Endodermal cell (in vitro differentiated cells): ENCODE results near the gene PER1. TPM values are rescaled to one million over a fixed set of nuclear protein-coding genes. Genes with fewer than 3 reads are reported as not detected.

Source experiments
- DNase-seq: peaks from one replicate; pipeline ENCODE4 v3.0.0-alpha.2; 2017
- H3K27ac ChIP-seq: 2 replicates; pipeline ENCODE4 v1.5.1; 2013; ENCODE audit warnings: mild to moderate bottlenecking, low read depth, low read length, moderate library complexity
- H3K27me3 ChIP-seq: 2 replicates; pipeline ENCODE4 v1.6.1; 2013; ENCODE audit warnings: mild to moderate bottlenecking, low read length, moderate library complexity; ENCODE audit not compliant: insufficient read depth, control insufficient read depth, poor library complexity, severe bottlenecking
- H3K36me3 ChIP-seq: 2 replicates; pipeline ENCODE4 v1.7.0; 2013; ENCODE audit warnings: mild to moderate bottlenecking, low read length, moderate library complexity; ENCODE audit not compliant: control insufficient read depth, insufficient read depth
- H3K4me1 ChIP-seq: one replicate; pipeline ENCODE4 v1.7.0; 2013; ENCODE audit warnings: low read length; ENCODE audit not compliant: control insufficient read depth, insufficient read depth
- H3K4me3 ChIP-seq: 2 replicates; pipeline ENCODE4 v1.5.1; 2013; ENCODE audit warnings: mild to moderate bottlenecking, low read length, moderate library complexity
- H3K9ac ChIP-seq: 2 replicates; pipeline ENCODE4 v1.6.1; 2013; ENCODE audit warnings: mild to moderate bottlenecking, low read length, moderate library complexity; ENCODE audit not compliant: poor library complexity, severe bottlenecking; ENCODE audit errors: extremely low read depth
- H3K9me3 ChIP-seq: 2 replicates; pipeline ENCODE4 v1.6.1; 2013; ENCODE audit warnings: mild to moderate bottlenecking, low read length, moderate library complexity; ENCODE audit not compliant: control insufficient read depth
- H3K27ac Mint-ChIP-seq: 2 replicates; pipeline ENCODE4 v1.8.0; 2020; ENCODE audit warnings: mixed read lengths
- H3K27me3 Mint-ChIP-seq: 2 replicates; pipeline ENCODE4 v1.8.0; 2021; ENCODE audit warnings: mild to moderate bottlenecking, mixed read lengths; ENCODE audit not compliant: insufficient read depth
- H3K36me3 Mint-ChIP-seq: 2 replicates; pipeline ENCODE4 v1.8.0; 2020; ENCODE audit warnings: low read depth, mixed read lengths
- H3K4me1 Mint-ChIP-seq: 2 replicates; pipeline ENCODE4 v1.8.0; 2020; ENCODE audit warnings: mixed read lengths
- H3K4me3 Mint-ChIP-seq: 2 replicates; pipeline ENCODE4 v1.8.0; 2020; ENCODE audit warnings: mild to moderate bottlenecking, moderate library complexity, mixed read lengths
- H3K9me3 Mint-ChIP-seq: 2 replicates; pipeline ENCODE4 v1.8.0; 2020; ENCODE audit warnings: mild to moderate bottlenecking, mixed read lengths
- WGBS, 2 experiments: methylation state at CpG; one replicate each; pipeline versions ENCODE4 v1.1.5 to v1.1.7; 2013; ENCODE audit warnings: missing lambda C conversion rate in 2 of 2, mixed read lengths in 1 of 2; ENCODE audit not compliant: insufficient coverage in 1 of 2, insufficient read length in 1 of 2; 5-methylcytosine and 5-hydroxymethylcytosine counted together
- total RNA-seq, 2 donors: library from RNA; stranded (reverse); fragmentation: NEBNext Ultra II Directional in 1 of 2; extraction: Animal tissue kit (Norgen Biotek cat#: 25700) in 1 of 2; gene quantifications; 2 replicates in 1 of 2; 3 replicates in 1 of 2; pipeline ENCODE4 v1.2.1, GENCODE V29; 2021
- TF ChIP-seq, protein P1 (sequence below): fragments of 200-600 bp; sonication (generic); conservative IDR thresholded peaks from 2 replicates; pipeline ENCODE4 v1.5.0; 2021; ENCODE audit warnings: antibody characterized with exemption, mild to moderate bottlenecking

PER1 gene
- total RNA-seq, 2 donors from 2014 or later: 38.3 to 53.7 TPM

DNA sequence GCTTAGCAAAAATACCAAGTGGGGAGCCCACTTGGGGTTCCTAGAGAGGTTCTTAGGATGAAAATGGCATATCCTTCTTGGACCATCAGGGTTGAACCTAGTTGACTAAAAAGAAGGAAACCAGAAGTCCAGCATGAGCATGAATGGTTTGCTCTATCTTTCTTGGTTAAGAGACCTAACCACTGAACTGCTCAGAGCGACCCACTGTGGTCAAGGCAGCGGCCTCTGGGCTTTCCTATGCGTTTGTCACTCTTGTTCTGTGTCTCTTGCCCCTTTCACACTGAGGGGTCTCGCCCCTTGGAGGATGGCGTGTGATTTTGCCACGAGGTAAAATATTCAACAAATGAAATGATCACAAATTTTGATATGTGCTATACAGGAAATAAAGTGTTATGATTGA is 38.3 kb upstream of the PER1 start:
- TF ChIP-seq, protein P1, sequence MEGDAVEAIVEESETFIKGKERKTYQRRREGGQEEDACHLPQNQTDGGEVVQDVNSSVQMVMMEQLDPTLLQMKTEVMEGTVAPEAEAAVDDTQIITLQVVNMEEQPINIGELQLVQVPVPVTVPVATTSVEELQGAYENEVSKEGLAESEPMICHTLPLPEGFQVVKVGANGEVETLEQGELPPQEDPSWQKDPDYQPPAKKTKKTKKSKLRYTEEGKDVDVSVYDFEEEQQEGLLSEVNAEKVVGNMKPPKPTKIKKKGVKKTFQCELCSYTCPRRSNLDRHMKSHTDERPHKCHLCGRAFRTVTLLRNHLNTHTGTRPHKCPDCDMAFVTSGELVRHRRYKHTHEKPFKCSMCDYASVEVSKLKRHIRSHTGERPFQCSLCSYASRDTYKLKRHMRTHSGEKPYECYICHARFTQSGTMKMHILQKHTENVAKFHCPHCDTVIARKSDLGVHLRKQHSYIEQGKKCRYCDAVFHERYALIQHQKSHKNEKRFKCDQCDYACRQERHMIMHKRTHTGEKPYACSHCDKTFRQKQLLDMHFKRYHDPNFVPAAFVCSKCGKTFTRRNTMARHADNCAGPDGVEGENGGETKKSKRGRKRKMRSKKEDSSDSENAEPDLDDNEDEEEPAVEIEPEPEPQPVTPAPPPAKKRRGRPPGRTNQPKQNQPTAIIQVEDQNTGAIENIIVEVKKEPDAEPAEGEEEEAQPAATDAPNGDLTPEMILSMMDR: no peak
- H3K4me3 Mint-ChIP-seq: no peak overlapping the region
- Histone ChIP-seq H3K27ac (no peak overlapping the region), H3K9ac (no peak overlapping the region), H3K4me3 (peak overlapping the region; percentile 94), H3K4me1 (peaks cover 14% of the 10 kb centered on the region), H3K27me3 (no peaks in the 10 kb centered on the region), H3K36me3 (no peaks in the 10 kb centered on the region), H3K9me3 (no peaks in the 10 kb centered on the region)
- no peaks in the 10 kb centered on the region for H3K9me3 Mint-ChIP-seq
- peaks cover 11% of the 10 kb centered on the region for H3K27me3 Mint-ChIP-seq
- H3K27ac Mint-ChIP-seq: peak overlapping the region; percentile 30
- H3K36me3 Mint-ChIP-seq: no peaks in the 10 kb centered on the region
- H3K4me1 Mint-ChIP-seq: peaks cover 8% of the 10 kb centered on the region
- DNase-seq: no peak
- WGBS, 2 experiments: 58 to 64% methylated on average over 6 of the region's 6 CpGs

DNA sequence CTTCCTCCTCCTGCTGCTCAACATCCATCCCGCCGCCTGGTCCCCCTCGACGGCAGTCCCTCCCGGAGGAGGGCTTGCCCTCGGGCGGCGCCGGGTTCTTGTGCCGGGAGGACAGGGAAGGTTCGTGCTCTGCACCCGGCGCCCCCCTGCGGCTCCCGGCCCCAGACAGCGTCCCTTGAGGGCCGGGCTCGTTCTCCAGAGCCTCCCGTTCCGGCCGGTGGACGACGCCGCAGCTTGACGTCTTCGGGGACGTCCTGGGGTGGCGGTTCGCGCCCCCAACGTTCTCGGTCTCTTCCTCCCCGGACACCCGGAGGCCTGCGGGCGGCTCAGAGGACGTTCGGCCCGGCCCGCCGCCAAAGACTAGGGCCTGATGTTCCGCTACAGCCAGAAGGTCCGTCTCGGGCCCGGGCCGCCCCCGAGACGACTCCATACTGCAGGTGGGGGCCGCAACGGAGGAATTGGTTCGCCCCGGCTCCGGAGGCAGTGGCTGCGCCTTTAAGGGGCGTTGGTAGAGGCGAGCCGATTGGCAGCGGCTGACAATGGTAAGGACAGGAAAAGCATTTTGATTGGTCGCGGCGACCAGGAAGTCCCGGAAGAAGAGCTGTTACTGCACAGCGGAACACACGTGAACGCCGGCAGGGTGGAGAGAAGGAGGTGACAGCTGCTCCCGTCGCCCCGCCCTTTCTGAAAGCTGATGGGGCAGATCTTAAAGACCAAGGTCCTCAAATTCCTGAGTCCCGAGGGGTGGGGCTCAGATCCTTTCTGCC is 37.7 kb upstream of the PER1 start, which contains the start of gene BORCS6:
BORCS6 (minus strand) TSS at position 470 of the 767 bp plus-strand sequence; CDS start at position 430, 40 bp downstream.
- Mint-ChIP-seq H3K4me1 (peaks cover 8% of the 10 kb centered on the region), H3K4me3 (no peak within 1 kb of the TSS), H3K36me3 (no peaks in the 10 kb centered on the region), H3K27me3 (peaks cover 11% of the 10 kb centered on the region), H3K27ac (peak within 1 kb of the TSS; percentile 39), H3K9me3 (no peaks in the 10 kb centered on the region)
- TF ChIP-seq, protein P1: no peak
- peaks cover 14% of the 10 kb centered on the region for H3K4me1 ChIP-seq
- H3K4me3 ChIP-seq: peak within 1 kb of the TSS; percentile 94
- peak; percentile 100 for DNase-seq
- no peaks in the 10 kb centered on the region for H3K36me3 ChIP-seq
- peak within 1 kb of the TSS; percentile 48 for H3K9ac ChIP-seq
- no peaks in the 10 kb centered on the region for H3K27me3 ChIP-seq
- H3K9me3 ChIP-seq: no peaks in the 10 kb centered on the region
- H3K27ac ChIP-seq: no peak within 1 kb of the TSS
- WGBS, 2 experiments: 0% methylated on average over 32 to 70 of the region's 70 CpGs

DNA sequence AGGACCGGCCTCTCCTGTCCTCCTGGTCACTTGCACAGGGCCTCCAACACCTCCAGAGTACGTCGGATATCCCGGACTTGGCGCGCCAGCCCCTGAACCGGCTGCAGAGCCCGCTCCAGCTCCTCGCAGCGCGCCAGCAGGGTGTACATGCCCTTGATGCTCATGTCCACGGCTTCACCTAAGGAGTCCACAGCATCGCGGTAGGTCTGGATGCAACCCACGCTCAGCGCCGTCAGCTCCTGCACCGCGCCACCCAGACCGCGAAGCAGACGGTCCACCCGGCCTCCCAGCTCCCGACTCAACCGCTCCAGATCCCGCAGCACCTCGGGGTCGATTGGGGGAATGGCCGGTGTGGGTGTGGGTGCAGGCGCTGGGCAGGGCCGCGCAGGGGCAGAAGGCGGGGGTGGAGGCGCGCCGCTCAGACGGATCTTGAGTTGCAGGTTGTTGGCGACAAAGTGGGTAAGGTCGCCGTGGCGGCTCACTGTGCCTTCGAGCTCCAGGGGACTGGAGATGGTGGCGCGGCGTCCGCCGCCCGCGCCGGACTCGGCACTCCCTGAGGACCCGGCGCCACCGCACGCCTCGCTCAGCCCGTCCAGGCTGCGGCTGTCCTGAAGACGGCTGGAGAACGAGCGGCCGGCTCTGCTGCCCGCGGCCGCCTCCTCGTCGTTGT is 37.0 kb upstream of the PER1 start:
- Mint-ChIP-seq H3K9me3 (no peaks in the 10 kb centered on the region), H3K27me3 (peaks cover 11% of the 10 kb centered on the region), H3K4me1 (peaks cover 8% of the 10 kb centered on the region), H3K4me3 (no peak overlapping the region), H3K27ac (no peak overlapping the region), H3K36me3 (no peaks in the 10 kb centered on the region)
- Histone ChIP-seq H3K36me3 (no peaks in the 10 kb centered on the region), H3K4me3 (peak overlapping the region; percentile 94), H3K9ac (peak overlapping the region; percentile 48), H3K9me3 (no peaks in the 10 kb centered on the region), H3K27me3 (no peaks in the 10 kb centered on the region), H3K4me1 (peaks cover 14% of the 10 kb centered on the region), H3K27ac (no peak overlapping the region)
- 10 to 21% methylated on average over 25 to 67 of the region's 67 CpGs for WGBS, 2 experiments
- TF ChIP-seq, protein P1: no peak
- DNase-seq: peak; percentile 76
